Panc1 (cell line): ENCODE data around the gene ERC2.

Source experiments
- POLR2AphosphoS5 ChIP-seq: IDR thresholded peaks from 2 replicates; pipeline ENCODE4 v1.6.1; 2012; ENCODE audit warnings: mild to moderate bottlenecking, low read depth, low read length, moderate library complexity
- SIN3A ChIP-seq: IDR thresholded peaks from 2 replicates; pipeline ENCODE4 v1.6.1; 2012; ENCODE audit warnings: low read depth, mild to moderate bottlenecking, low read length, moderate library complexity, borderline replicate concordance; ENCODE audit not compliant: insufficient read depth
- TF ChIP-seq, protein P1 (sequence below), 2 experiments: IDR thresholded peaks; 2 replicates each; pipeline ENCODE4 v1.6.1; 2011 to 2012; ENCODE audit warnings: low read depth in 2 of 2, control low read depth in 1 of 2, low read length in 1 of 2, mild to moderate bottlenecking in 1 of 2, moderate library complexity in 1 of 2; ENCODE audit not compliant: insufficient read depth in 1 of 2
- TF ChIP-seq, protein P2 (sequence below): fragments of 450-650 bp; IDR thresholded peaks from 2 replicates; pipeline ENCODE4 v1.5.1; 2017; ENCODE audit warnings: mild to moderate bottlenecking

DNA sequence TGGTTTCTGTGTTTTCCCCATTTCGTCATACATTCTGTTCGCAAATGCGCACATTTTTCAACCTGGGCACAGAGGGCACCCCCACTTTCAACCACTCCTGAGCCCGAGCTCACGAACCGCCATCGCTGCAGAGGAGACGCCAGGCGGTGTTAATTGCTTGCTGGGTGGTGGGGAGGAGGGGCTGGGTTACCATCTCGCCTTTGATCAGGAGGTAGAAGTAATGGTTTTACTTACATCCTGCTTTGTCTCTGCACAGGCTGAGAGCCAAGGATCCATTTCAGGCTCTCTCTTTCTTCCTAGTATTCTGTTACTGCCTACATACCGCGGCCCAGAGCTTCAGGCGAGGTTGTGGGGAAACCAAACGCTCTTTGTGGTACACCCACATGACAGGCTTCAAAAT, 803.9 kb downstream of the ERC2 start:
- TF ChIP-seq, protein P1, sequence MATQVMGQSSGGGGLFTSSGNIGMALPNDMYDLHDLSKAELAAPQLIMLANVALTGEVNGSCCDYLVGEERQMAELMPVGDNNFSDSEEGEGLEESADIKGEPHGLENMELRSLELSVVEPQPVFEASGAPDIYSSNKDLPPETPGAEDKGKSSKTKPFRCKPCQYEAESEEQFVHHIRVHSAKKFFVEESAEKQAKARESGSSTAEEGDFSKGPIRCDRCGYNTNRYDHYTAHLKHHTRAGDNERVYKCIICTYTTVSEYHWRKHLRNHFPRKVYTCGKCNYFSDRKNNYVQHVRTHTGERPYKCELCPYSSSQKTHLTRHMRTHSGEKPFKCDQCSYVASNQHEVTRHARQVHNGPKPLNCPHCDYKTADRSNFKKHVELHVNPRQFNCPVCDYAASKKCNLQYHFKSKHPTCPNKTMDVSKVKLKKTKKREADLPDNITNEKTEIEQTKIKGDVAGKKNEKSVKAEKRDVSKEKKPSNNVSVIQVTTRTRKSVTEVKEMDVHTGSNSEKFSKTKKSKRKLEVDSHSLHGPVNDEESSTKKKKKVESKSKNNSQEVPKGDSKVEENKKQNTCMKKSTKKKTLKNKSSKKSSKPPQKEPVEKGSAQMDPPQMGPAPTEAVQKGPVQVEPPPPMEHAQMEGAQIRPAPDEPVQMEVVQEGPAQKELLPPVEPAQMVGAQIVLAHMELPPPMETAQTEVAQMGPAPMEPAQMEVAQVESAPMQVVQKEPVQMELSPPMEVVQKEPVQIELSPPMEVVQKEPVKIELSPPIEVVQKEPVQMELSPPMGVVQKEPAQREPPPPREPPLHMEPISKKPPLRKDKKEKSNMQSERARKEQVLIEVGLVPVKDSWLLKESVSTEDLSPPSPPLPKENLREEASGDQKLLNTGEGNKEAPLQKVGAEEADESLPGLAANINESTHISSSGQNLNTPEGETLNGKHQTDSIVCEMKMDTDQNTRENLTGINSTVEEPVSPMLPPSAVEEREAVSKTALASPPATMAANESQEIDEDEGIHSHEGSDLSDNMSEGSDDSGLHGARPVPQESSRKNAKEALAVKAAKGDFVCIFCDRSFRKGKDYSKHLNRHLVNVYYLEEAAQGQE (IDR thresholded peaks at IDR 0.05; ENCODE audit: insufficient read depth in 1 of 2, low read depth in 2 of 2, low read length in 1 of 2): no peak
- TF ChIP-seq, protein P2, sequence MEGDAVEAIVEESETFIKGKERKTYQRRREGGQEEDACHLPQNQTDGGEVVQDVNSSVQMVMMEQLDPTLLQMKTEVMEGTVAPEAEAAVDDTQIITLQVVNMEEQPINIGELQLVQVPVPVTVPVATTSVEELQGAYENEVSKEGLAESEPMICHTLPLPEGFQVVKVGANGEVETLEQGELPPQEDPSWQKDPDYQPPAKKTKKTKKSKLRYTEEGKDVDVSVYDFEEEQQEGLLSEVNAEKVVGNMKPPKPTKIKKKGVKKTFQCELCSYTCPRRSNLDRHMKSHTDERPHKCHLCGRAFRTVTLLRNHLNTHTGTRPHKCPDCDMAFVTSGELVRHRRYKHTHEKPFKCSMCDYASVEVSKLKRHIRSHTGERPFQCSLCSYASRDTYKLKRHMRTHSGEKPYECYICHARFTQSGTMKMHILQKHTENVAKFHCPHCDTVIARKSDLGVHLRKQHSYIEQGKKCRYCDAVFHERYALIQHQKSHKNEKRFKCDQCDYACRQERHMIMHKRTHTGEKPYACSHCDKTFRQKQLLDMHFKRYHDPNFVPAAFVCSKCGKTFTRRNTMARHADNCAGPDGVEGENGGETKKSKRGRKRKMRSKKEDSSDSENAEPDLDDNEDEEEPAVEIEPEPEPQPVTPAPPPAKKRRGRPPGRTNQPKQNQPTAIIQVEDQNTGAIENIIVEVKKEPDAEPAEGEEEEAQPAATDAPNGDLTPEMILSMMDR: no peak
- TF ChIP-seq POLR2AphosphoS5: no peak
- no peak for TF ChIP-seq SIN3A
